ENCODE measurements around the gene ADI1.

DNA sequence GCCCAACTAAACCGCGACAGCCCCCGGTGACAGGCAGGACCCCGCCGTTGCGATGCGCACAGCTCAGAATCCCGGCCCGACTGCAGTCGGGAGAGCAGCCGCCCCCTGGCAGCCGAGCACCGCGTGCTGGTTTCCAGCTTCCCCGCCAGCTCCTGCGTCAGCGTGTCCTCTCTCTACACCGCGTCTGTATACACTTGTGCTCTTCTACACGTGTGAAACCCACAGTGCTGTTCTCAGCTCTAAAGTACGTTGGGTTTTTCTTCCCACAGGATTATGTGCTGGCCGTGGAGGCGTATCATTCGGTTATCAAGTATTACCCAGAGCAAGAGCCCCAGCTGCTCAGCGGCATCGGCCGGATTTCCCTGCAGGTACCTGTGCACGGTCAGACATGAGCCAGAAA, 54.0 kb downstream of the ADI1 start:
- TF ChIP-seq SUZ12 (IDR thresholded peaks at IDR 0.05) (no peak), LEF1 (IDR thresholded peaks at IDR 0.05; ENCODE audit: borderline replicate concordance) (no peak), FOXM1 (IDR thresholded peaks at IDR 0.05; ENCODE audit: borderline replicate concordance) (no peak), CTBP1 (IDR thresholded peaks at IDR 0.05; ENCODE audit: borderline replicate concordance) (no peak), TARDBP (IDR thresholded peaks at IDR 0.05) (no peak), BHLHE40 (IDR thresholded peaks at IDR 0.05; ENCODE audit: borderline replicate concordance) (no peak), ZNF384 (IDR thresholded peaks at IDR 0.05) (no peak)
- TF ChIP-seq, protein P1, sequence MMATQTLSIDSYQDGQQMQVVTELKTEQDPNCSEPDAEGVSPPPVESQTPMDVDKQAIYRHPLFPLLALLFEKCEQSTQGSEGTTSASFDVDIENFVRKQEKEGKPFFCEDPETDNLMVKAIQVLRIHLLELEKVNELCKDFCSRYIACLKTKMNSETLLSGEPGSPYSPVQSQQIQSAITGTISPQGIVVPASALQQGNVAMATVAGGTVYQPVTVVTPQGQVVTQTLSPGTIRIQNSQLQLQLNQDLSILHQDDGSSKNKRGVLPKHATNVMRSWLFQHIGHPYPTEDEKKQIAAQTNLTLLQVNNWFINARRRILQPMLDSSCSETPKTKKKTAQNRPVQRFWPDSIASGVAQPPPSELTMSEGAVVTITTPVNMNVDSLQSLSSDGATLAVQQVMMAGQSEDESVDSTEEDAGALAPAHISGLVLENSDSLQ (IDR thresholded peaks at IDR 0.05): no peak
